DMS53 (cell line): ENCODE results near the gene ANKZF1.
"Not testable (repeated sequence)": the region's sequence is repeated elsewhere in the genome, so short reads cannot be mapped to it uniquely, and the experiment has no call there.

Experiments
- DNase-seq: peaks from one replicate; lab custom pipeline; 2025; lab: John Stamatoyannopoulos, UW

Gene ANKZF1, protein sequence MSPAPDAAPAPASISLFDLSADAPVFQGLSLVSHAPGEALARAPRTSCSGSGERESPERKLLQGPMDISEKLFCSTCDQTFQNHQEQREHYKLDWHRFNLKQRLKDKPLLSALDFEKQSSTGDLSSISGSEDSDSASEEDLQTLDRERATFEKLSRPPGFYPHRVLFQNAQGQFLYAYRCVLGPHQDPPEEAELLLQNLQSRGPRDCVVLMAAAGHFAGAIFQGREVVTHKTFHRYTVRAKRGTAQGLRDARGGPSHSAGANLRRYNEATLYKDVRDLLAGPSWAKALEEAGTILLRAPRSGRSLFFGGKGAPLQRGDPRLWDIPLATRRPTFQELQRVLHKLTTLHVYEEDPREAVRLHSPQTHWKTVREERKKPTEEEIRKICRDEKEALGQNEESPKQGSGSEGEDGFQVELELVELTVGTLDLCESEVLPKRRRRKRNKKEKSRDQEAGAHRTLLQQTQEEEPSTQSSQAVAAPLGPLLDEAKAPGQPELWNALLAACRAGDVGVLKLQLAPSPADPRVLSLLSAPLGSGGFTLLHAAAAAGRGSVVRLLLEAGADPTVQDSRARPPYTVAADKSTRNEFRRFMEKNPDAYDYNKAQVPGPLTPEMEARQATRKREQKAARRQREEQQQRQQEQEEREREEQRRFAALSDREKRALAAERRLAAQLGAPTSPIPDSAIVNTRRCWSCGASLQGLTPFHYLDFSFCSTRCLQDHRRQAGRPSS

GRCh38 chr2:219229305-219230058 is at the start of gene ANKZF1, which contains the start of gene ATG9A:
Gene ANKZF1 (plus strand): TSS chr2:219229806. CDS start chr2:219230258, 452 bp downstream.
Gene ATG9A (minus strand): TSS chr2:219229636. CDS start chr2:219228024, 1,612 bp downstream.
- peak; percentile 99 for DNase-seq

DNA sequence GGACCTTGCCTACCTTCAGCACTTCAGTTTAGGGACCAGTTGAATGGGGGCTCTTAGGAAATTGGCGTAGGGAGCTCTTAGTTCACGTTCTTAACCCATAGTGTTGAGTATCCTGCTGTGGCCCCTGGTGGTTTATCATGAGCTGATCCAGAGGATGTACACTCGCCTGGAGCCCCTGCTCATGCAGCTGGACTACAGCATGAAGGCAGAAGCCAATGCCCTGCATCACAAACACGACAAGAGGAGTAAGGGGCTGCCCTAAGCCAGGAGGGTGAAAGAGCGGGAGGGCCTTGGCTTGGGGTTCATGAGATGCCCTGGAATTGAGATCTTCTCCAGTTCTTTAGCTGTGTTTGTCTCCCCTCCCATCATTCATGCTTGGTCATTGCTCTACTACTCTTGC is 48.6 kb upstream of the ANKZF1 start:
- no peak for DNase-seq

DNA sequence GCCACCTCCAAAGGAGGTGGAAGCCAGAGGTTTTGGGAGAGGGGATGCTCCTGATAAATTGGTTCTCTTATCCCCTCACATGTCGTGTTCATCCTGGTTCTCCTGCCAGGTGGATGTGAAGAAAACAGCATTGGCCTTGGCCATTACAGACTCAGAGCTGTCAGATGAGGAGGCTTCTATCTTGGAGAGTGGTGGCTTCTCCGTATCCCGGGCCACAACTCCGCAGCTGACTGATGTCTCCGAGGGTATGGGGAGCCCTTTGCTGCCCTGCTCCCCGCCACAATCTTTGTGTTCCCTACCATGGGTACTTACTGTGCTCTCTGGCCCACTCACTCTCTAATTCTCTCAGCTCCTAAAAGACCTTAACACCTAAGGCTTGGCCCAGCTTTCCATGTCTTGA is 48.1 kb upstream of the ANKZF1 start:
- no peak for DNase-seq

DNA sequence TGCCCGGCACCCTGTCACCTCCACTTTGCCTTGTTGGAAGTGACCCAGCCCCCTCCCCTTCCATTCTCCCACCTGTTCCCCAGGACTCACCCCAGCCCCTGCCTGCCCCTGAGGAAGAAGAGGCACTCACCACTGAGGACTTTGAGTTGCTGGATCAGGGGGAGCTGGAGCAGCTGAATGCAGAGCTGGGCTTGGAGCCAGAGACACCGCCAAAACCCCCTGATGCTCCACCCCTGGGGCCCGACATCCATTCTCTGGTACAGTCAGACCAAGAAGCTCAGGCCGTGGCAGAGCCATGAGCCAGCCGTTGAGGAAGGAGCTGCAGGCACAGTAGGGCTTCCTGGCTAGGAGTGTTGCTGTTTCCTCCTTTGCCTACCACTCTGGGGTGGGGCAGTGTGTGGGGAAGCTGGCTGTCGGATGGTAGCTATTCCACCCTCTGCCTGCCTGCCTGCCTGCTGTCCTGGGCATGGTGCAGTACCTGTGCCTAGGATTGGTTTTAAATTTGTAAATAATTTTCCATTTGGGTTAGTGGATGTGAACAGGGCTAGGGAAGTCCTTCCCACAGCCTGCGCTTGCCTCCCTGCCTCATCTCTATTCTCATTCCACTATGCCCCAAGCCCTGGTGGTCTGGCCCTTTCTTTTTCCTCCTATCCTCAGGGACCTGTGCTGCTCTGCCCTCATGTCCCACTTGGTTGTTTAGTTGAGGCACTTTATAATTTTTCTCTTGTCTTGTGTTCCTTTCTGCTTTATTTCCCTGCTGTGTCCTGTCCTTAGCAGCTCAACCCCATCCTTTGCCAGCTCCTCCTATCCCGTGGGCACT is 47.1 kb upstream of the ANKZF1 start:
- no peak for DNase-seq

DNA sequence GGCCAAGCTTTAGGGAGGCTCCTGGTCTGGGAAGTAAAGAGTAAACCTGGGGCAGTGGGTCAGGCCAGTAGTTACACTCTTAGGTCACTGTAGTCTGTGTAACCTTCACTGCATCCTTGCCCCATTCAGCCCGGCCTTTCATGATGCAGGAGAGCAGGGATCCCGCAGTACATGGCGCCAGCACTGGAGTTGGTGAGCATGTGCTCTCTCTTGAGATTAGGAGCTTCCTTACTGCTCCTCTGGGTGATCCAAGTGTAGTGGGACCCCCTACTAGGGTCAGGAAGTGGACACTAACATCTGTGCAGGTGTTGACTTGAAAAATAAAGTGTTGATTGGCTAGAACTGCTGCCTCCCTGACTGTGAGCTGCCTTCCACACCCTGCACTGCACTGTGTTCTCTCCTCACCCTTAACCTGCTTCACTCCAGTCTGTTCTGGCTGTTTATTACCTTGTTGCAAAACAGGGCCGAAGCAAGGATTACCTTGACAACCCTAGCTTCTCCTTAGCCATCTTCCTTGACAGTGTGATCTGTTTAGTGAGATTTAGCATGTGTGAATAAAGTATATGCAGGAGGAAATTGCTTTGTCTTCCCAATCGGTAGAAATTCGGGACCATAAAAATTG is 46.3 kb upstream of the ANKZF1 start:
- no peak for DNase-seq

DNA sequence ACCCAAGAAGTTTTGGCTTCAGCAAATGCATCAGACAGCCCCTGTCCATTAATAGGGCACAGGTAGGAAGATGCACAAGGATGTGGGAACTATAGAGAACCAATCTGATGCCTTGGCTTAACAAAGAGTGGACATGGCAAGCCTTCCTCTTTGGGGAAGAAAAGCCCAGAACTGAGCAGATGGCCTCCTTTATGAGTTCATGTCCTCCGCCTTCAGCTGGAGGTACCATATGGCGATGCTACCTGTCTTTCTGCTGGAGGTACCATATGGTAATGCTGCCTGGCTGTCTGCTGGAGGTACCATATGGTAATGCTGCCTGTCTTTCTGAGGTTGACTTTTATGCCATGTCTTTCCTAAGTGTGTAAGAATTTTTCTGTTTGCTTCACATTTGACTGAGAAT is 45.5 kb upstream of the ANKZF1 start:
- DNase-seq = no peak

- DNase-seq = no peak
Observed at GRCh38 chr2:219186754-219187456, 42.7 kb upstream of the ANKZF1 start.

- no peak for DNase-seq
Observed at GRCh38 chr2:219197388-219197787, 32.2 kb upstream of the ANKZF1 start.

GRCh38 chr2:219198974-219199373 is 30.6 kb upstream of the ANKZF1 start:
- DNase-seq = no peak

DNA sequence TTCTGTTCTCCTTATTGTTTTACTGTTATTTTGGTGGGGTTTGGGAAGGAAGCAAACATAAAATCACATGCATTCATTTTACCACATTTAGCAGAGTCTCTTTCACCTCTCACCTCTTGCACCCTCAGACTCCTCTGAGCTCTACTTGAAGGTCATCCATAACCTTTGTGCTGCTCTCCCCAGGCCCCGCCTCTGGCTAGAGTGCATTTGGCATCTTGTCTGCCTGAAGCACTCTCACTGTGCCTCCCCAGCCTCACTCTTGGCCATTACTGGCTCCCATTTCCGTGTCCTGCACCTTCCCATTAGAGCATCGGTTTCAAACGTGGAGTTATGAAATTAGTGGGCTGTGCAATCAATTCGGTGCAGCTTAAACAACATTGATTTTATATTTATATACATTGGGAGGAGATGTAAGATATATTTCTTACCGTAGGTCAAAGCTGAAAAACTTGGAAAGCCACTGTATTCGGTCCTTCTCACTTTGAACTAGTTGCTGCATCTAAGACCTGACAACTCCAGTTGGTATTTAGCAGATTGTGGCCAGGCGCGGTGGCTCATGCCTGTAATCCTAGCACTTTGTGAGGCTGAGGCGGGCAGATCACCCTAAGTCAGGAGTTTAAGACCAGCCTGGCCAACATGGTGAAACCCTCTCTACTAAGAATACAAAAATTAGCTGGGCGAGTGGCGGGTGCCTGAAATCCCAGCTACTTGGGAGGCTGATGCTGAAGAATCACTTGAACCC is 30.0 kb upstream of the ANKZF1 start:
- no peak for DNase-seq

- not testable (repeated sequence) for DNase-seq
Observed at GRCh38 chr2:219200502-219201326, 28.9 kb upstream of the ANKZF1 start.

DNA sequence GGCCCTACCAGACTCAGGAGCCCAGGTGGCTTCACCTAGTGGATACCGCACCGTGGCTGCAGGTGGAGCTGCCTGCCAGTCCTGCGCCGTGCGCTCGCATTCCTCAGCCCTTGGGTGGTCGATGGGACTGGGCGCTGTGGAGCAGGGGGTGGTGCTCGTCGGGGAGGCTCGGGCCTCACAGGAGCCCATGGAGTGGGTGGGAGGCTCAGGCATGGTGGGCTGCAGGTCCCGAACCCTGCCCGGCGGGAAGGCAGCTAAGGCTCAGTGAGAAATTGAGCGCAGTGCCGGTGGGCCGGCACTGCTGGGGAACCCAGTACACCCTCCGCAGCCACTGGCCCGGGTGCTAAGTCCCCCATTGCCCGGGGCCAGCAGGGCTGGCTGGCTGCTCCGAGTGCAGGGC is 28.3 kb upstream of the ANKZF1 start:
- not testable (repeated sequence) for DNase-seq

DNA sequence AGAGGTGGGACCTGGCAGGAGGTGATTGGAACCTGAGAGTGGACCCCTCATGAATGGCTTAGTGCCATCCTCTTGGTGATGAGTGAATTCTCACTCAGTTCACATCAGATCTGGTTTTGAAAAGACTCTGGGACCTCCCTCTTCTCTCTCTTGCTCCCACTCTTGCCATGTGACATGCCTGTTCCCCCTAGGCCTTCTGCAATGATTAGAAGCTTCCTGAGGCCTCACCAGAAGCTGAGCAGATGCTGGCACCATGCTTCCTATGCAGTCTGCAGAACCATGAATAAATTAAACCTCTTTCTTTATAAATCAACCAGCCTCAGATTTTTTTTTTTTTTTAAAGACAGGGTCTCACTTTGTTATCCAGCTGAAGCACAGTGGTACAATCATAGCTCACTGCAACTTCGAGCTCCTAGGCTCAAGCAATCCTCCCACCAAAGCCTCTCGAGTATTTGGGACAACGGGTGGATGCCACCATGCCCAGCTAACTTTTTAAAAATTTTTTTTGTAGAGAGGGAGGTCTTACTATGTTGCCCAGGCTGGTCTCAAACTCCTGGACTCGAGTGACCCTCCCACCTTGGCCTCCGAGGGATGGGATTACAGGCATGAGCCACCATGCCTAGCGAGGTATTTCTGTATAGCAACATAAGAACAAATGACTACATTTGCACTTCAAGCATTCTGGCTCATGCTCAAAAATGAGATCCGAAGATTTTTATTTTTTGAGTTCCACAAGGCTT is 25.0 kb upstream of the ANKZF1 start:
- DNase-seq = no peak

DNA sequence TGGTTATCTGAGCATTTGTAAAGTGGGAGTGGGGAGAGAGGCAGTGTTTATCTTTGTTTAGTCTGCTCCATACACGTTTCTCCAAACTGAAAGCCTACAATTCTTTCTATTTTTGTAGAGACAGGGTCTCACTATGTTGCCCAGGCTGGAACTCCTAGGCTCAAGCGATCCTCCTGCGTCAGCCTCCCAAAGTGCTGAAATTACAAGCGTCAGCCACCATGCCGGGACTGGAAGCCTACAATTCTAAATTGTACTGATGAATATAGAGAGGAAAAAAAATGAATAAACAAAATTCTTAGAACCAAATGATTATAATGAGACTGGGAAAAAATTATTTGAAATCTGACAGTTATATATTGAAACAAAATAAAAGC is 24.5 kb upstream of the ANKZF1 start:
- no peak for DNase-seq

- no peak for DNase-seq
Observed at GRCh38 chr2:219205981-219206327, 23.7 kb upstream of the ANKZF1 start.

DNA sequence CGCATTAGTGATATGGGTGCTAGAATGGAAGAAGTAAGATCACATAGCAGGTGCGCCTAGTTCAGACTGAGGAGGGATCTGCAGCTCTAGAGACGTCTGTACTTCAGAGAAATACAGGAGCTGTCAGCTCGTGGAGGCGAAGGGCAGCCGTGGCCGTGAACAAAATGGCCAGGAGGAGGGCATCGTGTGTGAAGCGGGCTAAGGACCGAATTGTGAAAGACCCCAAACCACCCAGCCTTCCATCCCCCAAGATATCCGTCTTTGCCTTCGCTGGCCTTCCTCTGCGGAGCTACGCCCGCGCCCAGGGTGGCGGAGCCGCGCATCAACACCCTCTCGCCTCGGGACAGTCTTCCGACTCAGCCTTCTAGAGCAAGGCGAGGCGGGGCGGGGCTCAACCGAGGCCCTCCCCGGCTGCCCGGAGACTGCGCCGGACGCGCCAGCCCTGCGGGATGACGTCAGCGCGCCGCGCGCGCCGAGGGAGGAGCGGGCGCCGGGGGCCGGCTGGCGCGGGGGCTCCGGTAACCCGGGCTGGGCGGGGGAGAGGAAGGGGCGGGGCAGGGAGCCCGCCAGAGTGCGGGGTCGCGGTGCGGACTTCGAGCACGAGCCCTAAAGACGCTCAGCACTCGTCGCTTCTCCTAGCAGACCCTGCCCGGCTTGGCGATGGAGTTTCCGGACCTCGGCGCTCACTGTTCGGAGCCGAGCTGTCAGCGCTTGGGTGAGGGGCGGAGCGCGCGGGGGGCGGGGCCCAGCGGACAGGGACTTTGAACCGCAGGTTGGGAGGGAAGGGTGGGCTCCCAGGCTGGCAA is 23.1 kb upstream of the ANKZF1 start, which contains the start of gene ZFAND2B:
TSS of gene ZFAND2B (plus strand) at position 455 of the 806 bp plus-strand sequence. CDS start at position 661, 206 bp downstream.
- DNase-seq = peak; percentile 95

DNA sequence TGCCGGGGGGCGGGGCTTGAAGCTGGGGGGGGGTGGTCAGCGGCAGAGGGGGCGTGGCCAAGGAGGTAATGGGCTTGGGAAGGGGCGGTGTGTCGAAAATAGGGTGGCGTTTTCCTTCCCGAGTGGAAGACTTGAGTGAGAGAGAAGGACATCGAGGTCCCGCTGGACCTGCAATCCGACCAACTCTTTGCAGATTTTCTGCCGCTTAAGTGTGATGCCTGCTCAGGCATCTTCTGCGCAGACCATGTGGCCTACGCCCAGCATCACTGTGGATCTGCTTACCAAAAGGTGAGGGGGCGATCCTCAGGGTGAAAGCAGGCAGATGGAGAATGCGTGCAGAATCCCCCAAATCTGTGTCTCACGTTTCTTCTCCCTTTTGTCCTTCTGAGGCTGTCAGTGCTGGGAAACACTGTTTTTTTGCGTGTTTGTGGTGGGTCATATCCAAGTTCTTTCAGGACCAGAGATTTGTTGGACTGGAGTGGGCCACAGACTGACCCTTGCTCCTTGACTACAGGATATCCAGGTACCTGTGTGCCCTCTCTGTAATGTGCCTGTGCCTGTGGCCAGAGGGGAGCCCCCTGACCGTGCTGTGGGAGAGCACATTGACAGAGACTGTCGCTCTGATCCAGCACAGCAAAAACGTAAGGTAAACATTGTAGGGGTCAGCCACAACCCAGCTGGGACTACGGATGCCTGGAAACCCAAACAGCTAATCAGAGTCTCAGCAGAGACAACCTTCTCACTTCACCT is 22.3 kb upstream of the ANKZF1 start:
- peak; percentile 33 for DNase-seq
